GM18858 (cell line): Measurements from ENCODE around the gene ZMAT3.
"Not testable (repeated sequence)": the region's sequence is repeated elsewhere in the genome, so short reads cannot be mapped to it uniquely, and the experiment has no call there.

ENCODE experiments used
- ATAC-seq: cut with Tn5 transposase; IDR thresholded peaks from one replicate; pipeline ENCODE4 v1.9.1; 2021; ENCODE audit not compliant: unreplicated experiment

ZMAT3 gene

GRCh38 chr3:179069762-179070390 lies 1.7 kb downstream of the ZMAT3 start:
- ATAC-seq: no peak

- ATAC-seq: no peak
Observed at GRCh38 chr3:179068779-179069530, 2.7 kb downstream of the ZMAT3 start.

- ATAC-seq: no peak
Observed at GRCh38 chr3:179067839-179068238, 3.8 kb downstream of the ZMAT3 start.

- ATAC-seq: no peak
Observed at GRCh38 chr3:179067291-179067690, 4.3 kb downstream of the ZMAT3 start.

GRCh38 chr3:179063945-179064560 lies 7.6 kb downstream of the ZMAT3 start:
- no peak for ATAC-seq

- ATAC-seq: no peak
Observed at GRCh38 chr3:179056326-179056725, 15.3 kb downstream of the ZMAT3 start.

GRCh38 chr3:179054565-179054964 lies 17.0 kb downstream of the ZMAT3 start:
- not testable (repeated sequence) for ATAC-seq

GRCh38 chr3:179046497-179047353 lies 24.9 kb downstream of the ZMAT3 start:
- peak; percentile 73 for ATAC-seq

- ATAC-seq: peak; percentile 69
Observed at GRCh38 chr3:179045719-179046402, 25.7 kb downstream of the ZMAT3 start.

- not testable (repeated sequence) for ATAC-seq
Observed at GRCh38 chr3:179038899-179039251, 32.7 kb downstream of the ZMAT3 start.

GRCh38 chr3:179038216-179038898 lies 33.3 kb downstream of the ZMAT3 start:
- no peak for ATAC-seq

- no peak for ATAC-seq
Observed at GRCh38 chr3:179037351-179037750, 34.3 kb downstream of the ZMAT3 start.

- no peak for ATAC-seq
Observed at GRCh38 chr3:179036626-179037300, 34.8 kb downstream of the ZMAT3 start.

- no peak for ATAC-seq
Observed at GRCh38 chr3:179036226-179036625, 35.4 kb downstream of the ZMAT3 start.

GRCh38 chr3:179035232-179035631 lies 36.4 kb downstream of the ZMAT3 start:
- ATAC-seq: no peak

- not testable (repeated sequence) for ATAC-seq
Observed at GRCh38 chr3:179033304-179033657, 38.3 kb downstream of the ZMAT3 start.

GRCh38 chr3:179032454-179033303 lies 38.9 kb downstream of the ZMAT3 start:
- ATAC-seq: not testable (repeated sequence)

GRCh38 chr3:179029096-179029495 lies 42.5 kb downstream of the ZMAT3 start:
- ATAC-seq: no peak

- ATAC-seq: no peak
Observed at GRCh38 chr3:179028408-179028807, 43.2 kb downstream of the ZMAT3 start.
